Aorta (tissue), 4 donors: ENCODE data around the gene PFN3. TPM values are rescaled to one million over a fixed set of nuclear protein-coding genes. Genes with fewer than 3 reads are reported as not detected.

Experiments
- polyA plus RNA-seq, 2 donors: library from polyadenylated mRNA; stranded (reverse); fragments of 200-250 nt; gene quantifications; one replicate each; pipeline ENCODE4 v1.2.3, GENCODE V29; 2013
- total RNA-seq, 2 donors: library from RNA; stranded (reverse); fragmentation: NEBNext Ultra II Directional; extraction: Animal tissue kit (Norgen Biotek cat#: 25700); gene quantifications; one replicate each; pipeline ENCODE4 v1.2.1, GENCODE V29; 2021
- donor health status: healthy with polysubstance abuse.
- donor health status: Bipolar disorder and iron deficiency.
- donor health status: DM: no; HTN: no; CAD: no.
- donor health status: DM: yes; HTN: yes; CAD: no.

The PFN3 gene
- total and polyA plus RNA-seq, 4 donors, result not detected

Other genes starting within 250 kb of the PFN3 start
- 10 to 100 TPM; 19.6 to 28.7 TPM for gene RAB24, start 96.9 kb downstream of the PFN3 start, total RNA-seq
- gene RAB24, start 96.9 kb downstream of the PFN3 start, polyA plus RNA-seq, result 10 to 100 TPM; 49.6 to 80.7 TPM
- gene PRELID1, start 96.9 kb downstream of the PFN3 start, total RNA-seq, result 10 to 100 TPM; 57.2 to 72.7 TPM
- gene PRELID1, start 96.9 kb downstream of the PFN3 start, polyA plus RNA-seq, result 100 to 1,000 TPM in 1 of 2 donors, 10 to 100 TPM in 1; 91.0 to 104 TPM
- 1 to 10 TPM; 9.1 to 9.2 TPM for gene MXD3, start 88.8 kb downstream of the PFN3 start, total RNA-seq
- 10 to 100 TPM in 1 of 2 donors, 1 to 10 TPM in 1; 4.1 to 52.6 TPM for gene MXD3, start 88.8 kb downstream of the PFN3 start, polyA plus RNA-seq
- gene LMAN2, start 49.0 kb downstream of the PFN3 start, total RNA-seq, result 10 to 100 TPM; 86.2 to 89.0 TPM
- gene LMAN2, start 49.0 kb downstream of the PFN3 start, polyA plus RNA-seq, result 100 to 1,000 TPM; 142 to 145 TPM
- gene RGS14, start 42.7 kb downstream of the PFN3 start, total RNA-seq, result 10 to 100 TPM in 1 of 2 donors, 1 to 10 TPM in 1; 8.8 to 15.0 TPM
- gene RGS14, start 42.7 kb downstream of the PFN3 start, polyA plus RNA-seq, result 1 to 10 TPM; 5.7 to 9.4 TPM
- not detected for gene SLC34A1, start 16.2 kb downstream of the PFN3 start, total RNA-seq
- not detected for gene SLC34A1, start 16.2 kb downstream of the PFN3 start, polyA plus RNA-seq
- gene F12, start 8.9 kb upstream of the PFN3 start, total RNA-seq, result under 1 TPM; 0.23 to 0.33 TPM
- 1 to 10 TPM in 1 of 2 donors, not detected in 1; 1.8 TPM for gene F12, start 8.9 kb upstream of the PFN3 start, polyA plus RNA-seq
- gene GRK6, start 26.0 kb upstream of the PFN3 start, total RNA-seq, result 10 to 100 TPM; 26.8 to 27.6 TPM
- gene GRK6, start 26.0 kb upstream of the PFN3 start, polyA plus RNA-seq, result 10 to 100 TPM; 13.0 to 14.1 TPM
- 1 to 10 TPM; 1.9 to 2.0 TPM for gene PRR7, start 46.2 kb upstream of the PFN3 start, total RNA-seq
- under 1 TPM in 1 of 2 donors, not detected in 1; 0.74 TPM for gene PRR7, start 46.2 kb upstream of the PFN3 start, polyA plus RNA-seq
- 100 to 1,000 TPM in 1 of 2 donors, 10 to 100 TPM in 1; 66.3 to 140 TPM for gene DBN1, start 73.0 kb upstream of the PFN3 start, total RNA-seq
- gene DBN1, start 73.0 kb upstream of the PFN3 start, polyA plus RNA-seq, result 10 to 100 TPM; 23.7 to 68.9 TPM
- 100 to 1,000 TPM; 510 to 729 TPM for gene PDLIM7, start 96.9 kb upstream of the PFN3 start, total RNA-seq
- gene PDLIM7, start 96.9 kb upstream of the PFN3 start, polyA plus RNA-seq, result 1,000 to 10,000 TPM in 1 of 2 donors, 100 to 1,000 TPM in 1; 184 to 1,248 TPM
- 10 to 100 TPM; 15.0 to 21.6 TPM for gene DOK3, start 109.2 kb upstream of the PFN3 start, total RNA-seq
- gene DOK3, start 109.2 kb upstream of the PFN3 start, polyA plus RNA-seq, result 1 to 10 TPM; 2.7 to 4.4 TPM
- gene DDX41, start 116.3 kb upstream of the PFN3 start, total RNA-seq, result 10 to 100 TPM; 45.0 to 54.9 TPM
- 10 to 100 TPM; 46.5 to 95.4 TPM for gene DDX41, start 116.3 kb upstream of the PFN3 start, polyA plus RNA-seq
- gene FAM193B, start 153.9 kb upstream of the PFN3 start, total RNA-seq, result 100 to 1,000 TPM in 1 of 2 donors, 10 to 100 TPM in 1; 67.5 to 113 TPM
- gene FAM193B, start 153.9 kb upstream of the PFN3 start, polyA plus RNA-seq, result 100 to 1,000 TPM in 1 of 2 donors, 10 to 100 TPM in 1; 49.5 to 533 TPM
- 100 to 1,000 TPM; 119 to 137 TPM for gene TMED9, start 191.5 kb upstream of the PFN3 start, total RNA-seq
- gene TMED9, start 191.5 kb upstream of the PFN3 start, polyA plus RNA-seq, result 100 to 1,000 TPM; 110 to 124 TPM
- 10 to 100 TPM; 18.9 to 22.6 TPM for gene B4GALT7, start 199.5 kb upstream of the PFN3 start, total RNA-seq
- gene B4GALT7, start 199.5 kb upstream of the PFN3 start, polyA plus RNA-seq, result 10 to 100 TPM; 19.0 to 36.8 TPM